K562 (cell line): ENCODE data around the gene NTSR2. TPM values are rescaled to one million over a fixed set of nuclear protein-coding genes. Genes with fewer than 3 reads are reported as not detected.

ENCODE experiments used
- ATAC-seq: fragments of 200-7000 bp; cut with Tn5 transposase; 3 replicates; pipeline ENCODE4 v1.9.1; 2020; ENCODE audit warnings: moderate library complexity
- BruUV-seq: library from RNA; stranded (reverse); fragments of 400-500 nt; replicated peaks from 2 replicates; lab custom pipeline; 2021; lab: Mats Ljungman, UMichigan
- CTCF ChIA-PET: fragments of 300-600 bp; formaldehyde crosslinking; extraction: SDS; loops from one replicate; lab custom pipeline; 2021; ENCODE audit warnings: low intra/inter-chr PET ratio; lab: Yijun Ruan, JAX
- POLR2A ChIA-PET: fragments of 300-600, 350-650 bp; sonication (Branson Sonifier 250); formaldehyde crosslinking; extraction: SDS; loops from one replicate; lab custom pipeline; 2021; ENCODE audit warnings: antibody characterized with exemption, inconsistent platforms; lab: Yijun Ruan, JAX
- DNase-seq, 4 experiments: peaks; one replicate each; pipeline versions ENCODE4 v3.0.0 to v3.0.0-alpha.2; 2011 to 2018; ENCODE audit warnings: low spot score in 3 of 4, mixed read lengths in 3 of 4; ENCODE audit errors: extremely low read depth in 1 of 4
- FAIRE-seq: peaks from 2 replicates; lab custom pipeline; 2011; peaks lifted over from hg19 to GRCh38; lab: Jason Lieb, UNC
- H2AFZ ChIP-seq: 2 replicates; pipeline ENCODE4 v1.6.0; 2011; ENCODE audit warnings: low read depth, low read length, control low read depth, inconsistent platforms
- H3K27ac ChIP-seq: fragments of 200-600 bp; 3 replicates; pipeline ENCODE4 v1.8.0; 2011; ENCODE audit warnings: low read depth, mild to moderate bottlenecking, control low read depth, inconsistent platforms, low read length, moderate library complexity, mixed read lengths; ENCODE audit errors: extremely low read depth
- H3K27me3 ChIP-seq, 2 experiments: fragments of 300-600 bp in 1 of 2; 2 replicates in 1 of 2; 3 replicates in 1 of 2; pipeline versions ENCODE4 v1.6.0 to v1.8.0; 2011; ENCODE audit warnings: inconsistent platforms in 2 of 2, low read length in 2 of 2, mild to moderate bottlenecking in 1 of 2, mixed read lengths in 1 of 2, moderate library complexity in 1 of 2; ENCODE audit not compliant: control insufficient read depth in 2 of 2, insufficient read depth in 2 of 2
- H3K36me3 ChIP-seq: fragments of 300-600 bp; 3 replicates; pipeline ENCODE4 v1.8.0; 2011; ENCODE audit warnings: mild to moderate bottlenecking, low read length, inconsistent platforms; ENCODE audit not compliant: control insufficient read depth, insufficient read depth
- H3K4me1 ChIP-seq, 2 experiments: fragments of 200-600 bp in 1 of 2; replicated peaks in 1 of 2; 2 replicates in 1 of 2; 3 replicates in 1 of 2; pipeline versions ENCODE4 v1.5.1 to v1.8.0; 2011; ENCODE audit warnings: inconsistent platforms in 2 of 2, low read length in 2 of 2, mild to moderate bottlenecking in 1 of 2, mixed read lengths in 1 of 2, moderate library complexity in 1 of 2; ENCODE audit not compliant: control insufficient read depth in 2 of 2, insufficient read depth in 2 of 2
- H3K4me2 ChIP-seq: 2 replicates; pipeline ENCODE4 v1.6.1; 2011; ENCODE audit warnings: low read length, control low read depth, inconsistent platforms, mixed read lengths; ENCODE audit not compliant: insufficient read depth
- H3K4me3 ChIP-seq: fragments of 200-600 bp; sonication (generic), shearing (Covaris generic); 2 replicates; pipeline ENCODE4 v1.5.1; 2016; ENCODE audit warnings: control low read depth, inconsistent platforms
- H3K79me2 ChIP-seq: fragments of 200-600 bp; 3 replicates; pipeline ENCODE4 v1.8.0; 2011; ENCODE audit warnings: low read length, inconsistent platforms; ENCODE audit not compliant: control insufficient read depth, insufficient read depth
- H3K9ac ChIP-seq, 2 experiments: 2 replicates each; pipeline versions ENCODE4 v1.6.0 to v1.6.1; 2011; ENCODE audit warnings: low read depth in 2 of 2, low read length in 2 of 2, control low read depth in 1 of 2, inconsistent platforms in 1 of 2, mild to moderate bottlenecking in 1 of 2, mixed read lengths in 1 of 2; ENCODE audit not compliant: insufficient read depth in 1 of 2
- H3K9me1 ChIP-seq: one replicate; pipeline ENCODE4 v1.6.0; 2011; ENCODE audit warnings: inconsistent platforms, mild to moderate bottlenecking, low read length, moderate library complexity; ENCODE audit not compliant: control insufficient read depth, insufficient read depth
- H3K9me3 ChIP-seq: replicated peaks from 2 replicates; pipeline ENCODE4 v1.5.1; 2011; ENCODE audit warnings: low read depth, low read length, inconsistent platforms; ENCODE audit not compliant: control insufficient read depth, insufficient read depth
- H4K20me1 ChIP-seq: replicated peaks from 2 replicates; pipeline ENCODE4 v1.6.1; 2011; ENCODE audit warnings: low read length, inconsistent platforms, mixed read lengths; ENCODE audit not compliant: control insufficient read depth, insufficient read depth
- FOXA1 ChIP-seq: fragments of 450-650 bp; IDR thresholded peaks from 2 replicates; pipeline ENCODE4 v1.6.1; 2016; ENCODE audit warnings: mild to moderate bottlenecking, borderline replicate concordance
- RAD21 ChIP-seq, 2 experiments: fragments of 250-450 bp in 1 of 2; fragments of 450-650 bp in 1 of 2; sonication (Bioruptor Pico) in 1 of 2; formaldehyde crosslinking in 1 of 2; IDR thresholded peaks in 1 of 2; conservative IDR thresholded peaks in 1 of 2; 2 replicates each; pipeline versions ENCODE4 v1.4.0 to v1.8.0; 2020 to 2022; ENCODE audit warnings: mild to moderate bottlenecking in 2 of 2, moderate library complexity in 1 of 2
- whole genome bisulfite sequencing: fragments of 100-300 bp; shearing (Covaris generic); methylation state at CpG from one replicate; pipeline ENCODE4 v1.1.6; 2016; ENCODE audit warnings: low coverage, mixed read lengths; ENCODE audit not compliant: insufficient coverage; ENCODE audit errors: missing lambda C conversion rate; 5-methylcytosine and 5-hydroxymethylcytosine counted together
- in situ Hi-C: fragments of 300-500 bp; cut with MboI; formaldehyde crosslinking; loops from 4 replicates; pipeline ENCODE4 v1.15.0; 2018; ENCODE audit warnings: inconsistent platforms, mixed read lengths
- intact Hi-C: fragments of 100-400 bp; cut with micrococcal nuclease; formaldehyde crosslinking; loops from 2 replicates; pipeline ENCODE4 v1.14.2; 2022
- polyA plus RNA-seq, 8 experiments: library from polyadenylated mRNA; depleted of rRNA in 4 of 8; stranded (reverse) in 5 of 8; unstranded in 3 of 8; fragments of >200 nt; fragmentation: Nextera tagmentation in 2 of 8; fragmentation: Illumina TruSeq in 1 of 8; extraction: Ambion mirVana in 2 of 8; extraction: Trizol in 1 of 8; gene quantifications; 2 replicates each; pipeline versions ENCODE4 v1.2.1 to v1.2.3, GENCODE V29; 2011 to 2014; ENCODE audit warnings: inconsistent platforms in 1 of 8, missing spikeins in 1 of 8
- total RNA-seq, 7 experiments: library from RNA; depleted of rRNA in 6 of 7; stranded (reverse); fragments of >200 nt in 6 of 7; fragmentation: Illumina TruSeq in 2 of 7; extraction: Trizol in 2 of 7; gene quantifications; 2 replicates each; pipeline versions ENCODE4 v1.2.1 to v1.2.3, GENCODE V29; 2011 to 2021; ENCODE audit warnings: low replicate concordance in 1 of 7
- TF ChIP-seq, protein P1 (sequence below), 3 experiments: fragments of 200-800 bp in 1 of 3; sonication (Bioruptor generic) in 1 of 3; sonication (generic) in 1 of 3; formaldehyde crosslinking in 1 of 3; IDR thresholded peaks; 2 replicates each; pipeline versions ENCODE4 v1.6.1 to v1.8.0; 2016 to 2022; ENCODE audit warnings: mild to moderate bottlenecking in 2 of 3, missing compliant biosample characterization in 2 of 3, missing genetic modification characterization in 2 of 3, missing genetic modification reagents in 1 of 3
- TF ChIP-seq, protein P2 (sequence below), 3 experiments: IDR thresholded peaks in 2 of 3; conservative IDR thresholded peaks in 1 of 3; 2 replicates each; pipeline ENCODE4 v1.5.1; 2011 to 2012; ENCODE audit warnings: low read length in 3 of 3, mild to moderate bottlenecking in 3 of 3, control low read depth in 2 of 3, improper control_type of control experiment in 1 of 3, inconsistent platforms in 1 of 3, low read depth in 1 of 3, mixed read lengths in 1 of 3, moderate library complexity in 1 of 3; ENCODE audit not compliant: insufficient read depth in 2 of 3

The NTSR2 gene
- total and polyA plus RNA-seq, 9 of the 15 experiments (the other 6 are each of a cell fraction or from before 2014, with no cell fraction given): not detected

DNA sequence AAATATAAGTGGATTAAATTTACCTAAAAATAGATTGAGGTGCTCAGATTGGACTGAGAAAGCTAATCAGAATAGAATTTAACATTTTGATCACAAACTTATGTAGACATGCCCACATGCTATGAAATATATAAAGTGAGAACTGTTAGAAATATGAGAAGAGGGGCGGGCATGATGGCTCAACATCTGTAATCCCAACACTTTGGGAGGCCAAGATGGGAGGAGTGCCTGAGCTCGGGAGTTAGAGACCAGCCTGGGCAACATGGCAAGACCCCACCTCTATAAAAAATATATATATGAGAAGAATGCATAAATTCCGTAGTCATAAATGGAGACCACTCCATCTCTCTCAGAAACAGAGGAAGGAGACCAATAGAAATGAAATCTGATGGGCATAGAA is 25.7 kb downstream of the NTSR2 start (continued):
- TF ChIP-seq, protein P1, sequence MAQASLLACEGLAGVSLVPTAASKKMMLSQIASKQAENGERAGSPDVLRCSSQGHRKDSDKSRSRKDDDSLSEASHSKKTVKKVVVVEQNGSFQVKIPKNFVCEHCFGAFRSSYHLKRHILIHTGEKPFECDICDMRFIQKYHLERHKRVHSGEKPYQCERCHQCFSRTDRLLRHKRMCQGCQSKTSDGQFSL (CRISPR knock-in tag; IDR thresholded peaks at IDR 0.05): no peak
- TF ChIP-seq, protein P1 (tag; IDR thresholded peaks at IDR 0.05): no peak

DNA sequence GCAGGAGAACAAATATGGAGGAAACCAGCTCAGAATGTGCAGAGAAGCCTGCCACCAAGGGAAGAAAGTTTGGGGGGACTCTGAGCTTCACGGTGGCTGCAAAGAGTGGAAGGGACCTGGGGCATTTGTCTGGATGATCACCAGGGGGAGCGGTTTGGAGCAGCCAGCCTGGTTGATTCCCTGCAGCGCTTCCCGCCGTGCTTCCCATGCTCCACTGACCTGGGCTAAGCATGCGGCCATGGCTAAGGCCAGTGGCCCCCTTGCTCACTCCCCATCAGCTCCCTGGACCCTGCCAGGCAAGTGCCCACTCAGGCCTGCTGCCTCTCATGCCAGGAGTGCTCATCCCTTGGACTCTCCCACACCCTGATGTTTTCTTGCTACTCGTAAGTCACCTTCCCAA is 27.0 kb downstream of the NTSR2 start:
- no peaks in the 10 kb centered on the region for H3K9me1 ChIP-seq
- no peak overlapping the region for H3K4me2 ChIP-seq
- BruUV-seq: no TSS peak
- H3K79me2 ChIP-seq: no peaks in the 10 kb centered on the region
- 0 out of 3 replicates have a peak, but pooled peaks have one; percentile 47 for ATAC-seq
- CTCF ChIA-PET: no interaction called here
- POLR2A ChIA-PET: no interaction called here
- H4K20me1 ChIP-seq: 0 out of 2 replicates have a peak, but pooled peaks cover 2% of the 10 kb centered on the region
- in situ Hi-C loops: no loop called here
- no peak for TF ChIP-seq FOXA1
- TF ChIP-seq, protein P2, sequence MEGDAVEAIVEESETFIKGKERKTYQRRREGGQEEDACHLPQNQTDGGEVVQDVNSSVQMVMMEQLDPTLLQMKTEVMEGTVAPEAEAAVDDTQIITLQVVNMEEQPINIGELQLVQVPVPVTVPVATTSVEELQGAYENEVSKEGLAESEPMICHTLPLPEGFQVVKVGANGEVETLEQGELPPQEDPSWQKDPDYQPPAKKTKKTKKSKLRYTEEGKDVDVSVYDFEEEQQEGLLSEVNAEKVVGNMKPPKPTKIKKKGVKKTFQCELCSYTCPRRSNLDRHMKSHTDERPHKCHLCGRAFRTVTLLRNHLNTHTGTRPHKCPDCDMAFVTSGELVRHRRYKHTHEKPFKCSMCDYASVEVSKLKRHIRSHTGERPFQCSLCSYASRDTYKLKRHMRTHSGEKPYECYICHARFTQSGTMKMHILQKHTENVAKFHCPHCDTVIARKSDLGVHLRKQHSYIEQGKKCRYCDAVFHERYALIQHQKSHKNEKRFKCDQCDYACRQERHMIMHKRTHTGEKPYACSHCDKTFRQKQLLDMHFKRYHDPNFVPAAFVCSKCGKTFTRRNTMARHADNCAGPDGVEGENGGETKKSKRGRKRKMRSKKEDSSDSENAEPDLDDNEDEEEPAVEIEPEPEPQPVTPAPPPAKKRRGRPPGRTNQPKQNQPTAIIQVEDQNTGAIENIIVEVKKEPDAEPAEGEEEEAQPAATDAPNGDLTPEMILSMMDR (IDR thresholded peaks at IDR 0.05 in 2 of 3, conservative IDR thresholded peaks at IDR 0.05 in 1 of 3; ENCODE audit: insufficient read depth in 2 of 3, low read depth in 1 of 3, low read length in 3 of 3): peak; percentile 28; a peak in 4 of 6 replicates
- TF ChIP-seq RAD21 (CRISPR knock-in tag; conservative IDR thresholded peaks at IDR 0.05 in 1 of 2, IDR thresholded peaks at IDR 0.05 in 1 of 2): 0 out of 4 replicates have a peak, but pooled peaks of 1 of the 2 experiments have one; percentile 19
- no peak overlapping the region for H3K9ac ChIP-seq
- intact Hi-C loops: no loop called here
- H3K9me3 ChIP-seq: 0 out of 2 replicates have a peak, but pooled peaks cover 2% of the 10 kb centered on the region
- peaks cover 30 to 53% of the 10 kb centered on the region in 2 experiments for H3K27me3 ChIP-seq
- H3K27ac ChIP-seq: no peak overlapping the region
- DNase-seq: peak in 3 of 4 experiments; percentile 8 to 21 (median 21)
- 0% methylated on average over 7 of the region's 7 CpGs for WGBS
- no peak for FAIRE-seq
- H2AFZ ChIP-seq: no peak overlapping the region
- H3K4me3 ChIP-seq: no peak overlapping the region
- H3K36me3 ChIP-seq: no peaks in the 10 kb centered on the region
- H3K4me1 ChIP-seq: 0 out of 5 replicates have a peak, but pooled peaks cover 0 to 3% of the 10 kb centered on the region in 2 experiments
